DND-41 (cell line): ENCODE results near the gene NFATC2IP.

Source experiments
- ATAC-seq: fragments of 200-7000 bp; cut with Tn5 transposase; 3 replicates; pipeline ENCODE4 v1.9.1; 2021; ENCODE audit warnings: low read depth; ENCODE audit not compliant: insufficient read depth
- DNase-seq: peaks from one replicate; pipeline ENCODE4 v3.0.0-alpha.2; 2020
- H2AFZ ChIP-seq: 2 replicates; pipeline ENCODE4 v1.6.0; 2012; ENCODE audit warnings: low read depth, low read length
- H3K27ac ChIP-seq: 2 replicates; pipeline ENCODE4 v1.5.1; 2012; ENCODE audit warnings: low read length, inconsistent platforms
- H3K27me3 ChIP-seq: fragments of 200-600 bp; sonication (generic); 2 replicates; pipeline ENCODE4 v1.6.0; 2012; ENCODE audit warnings: low read length, mild to moderate bottlenecking, inconsistent platforms; ENCODE audit not compliant: insufficient read depth, poor library complexity
- H3K36me3 ChIP-seq: 2 replicates; pipeline ENCODE4 v1.5.1; 2012; ENCODE audit warnings: low read length, inconsistent platforms; ENCODE audit not compliant: insufficient read depth
- H3K4me1 ChIP-seq: 2 replicates; pipeline ENCODE4 v1.5.1; 2012; ENCODE audit warnings: mild to moderate bottlenecking, low read length; ENCODE audit not compliant: insufficient read depth
- H3K4me2 ChIP-seq: 2 replicates; pipeline ENCODE4 v1.6.0; 2012; ENCODE audit warnings: mild to moderate bottlenecking, moderate library complexity, low read length, inconsistent platforms; ENCODE audit not compliant: insufficient read depth
- H3K4me3 ChIP-seq, 2 experiments: fragments of 200-600 bp in 1 of 2; shearing (Covaris generic) in 1 of 2; 2 replicates each; pipeline ENCODE4 v1.5.1; 2012 to 2016; ENCODE audit warnings: inconsistent platforms in 2 of 2, low read length in 2 of 2, mild to moderate bottlenecking in 2 of 2, low read depth in 1 of 2, moderate library complexity in 1 of 2
- H3K79me2 ChIP-seq: 2 replicates; pipeline ENCODE4 v1.6.0; 2012; ENCODE audit warnings: low read length, inconsistent platforms; ENCODE audit not compliant: insufficient read depth
- H3K9ac ChIP-seq: 2 replicates; pipeline ENCODE4 v1.6.0; 2012; ENCODE audit warnings: low read depth, mild to moderate bottlenecking, inconsistent platforms, low read length, moderate library complexity
- H3K9me3 ChIP-seq: 2 replicates; pipeline ENCODE4 v1.5.1; 2012; ENCODE audit warnings: low read length, moderate library complexity, mild to moderate bottlenecking, inconsistent platforms; ENCODE audit not compliant: insufficient read depth, severe bottlenecking
- H4K20me1 ChIP-seq: 2 replicates; pipeline ENCODE4 v1.6.0; 2012; ENCODE audit warnings: low read length; ENCODE audit not compliant: insufficient read depth
- CTCF ChIP-seq: IDR thresholded peaks from 2 replicates; pipeline ENCODE4 v1.5.1; 2012; ENCODE audit warnings: borderline replicate concordance, low read length, moderate library complexity, mild to moderate bottlenecking; ENCODE audit not compliant: poor library complexity, severe bottlenecking; ENCODE audit errors: extremely low read depth
- EZH2 ChIP-seq: IDR thresholded peaks from 3 replicates; pipeline ENCODE4 v1.6.1; 2012; ENCODE audit warnings: borderline replicate concordance, low read depth, mild to moderate bottlenecking, moderate library complexity, low read length, inconsistent platforms; ENCODE audit not compliant: severe bottlenecking

The NFATC2IP gene

GRCh38 chr16:29009050-29009837 lies 58.5 kb downstream of the NFATC2IP start:
- Histone ChIP-seq H3K4me3 (peak overlapping the region in 1 of 2 experiments; percentile 29; a peak in 1 of 4 replicates), H4K20me1 (no peaks in the 10 kb centered on the region), H3K36me3 (no peaks in the 10 kb centered on the region), H3K4me2 (peak overlapping the region; percentile 58), H3K27me3 (no peaks in the 10 kb centered on the region), H3K79me2 (no peaks in the 10 kb centered on the region), H3K9ac (peak overlapping the region; percentile 26), H3K9me3 (no peaks in the 10 kb centered on the region), H3K27ac (peak overlapping the region; percentile 70), H2AFZ (peak overlapping the region; percentile 62), H3K4me1 (peaks cover 23% of the 10 kb centered on the region)
- ATAC-seq (peak; percentile 80), DNase-seq (peak; percentile 83)
- no peak for TF ChIP-seq EZH2

DNA sequence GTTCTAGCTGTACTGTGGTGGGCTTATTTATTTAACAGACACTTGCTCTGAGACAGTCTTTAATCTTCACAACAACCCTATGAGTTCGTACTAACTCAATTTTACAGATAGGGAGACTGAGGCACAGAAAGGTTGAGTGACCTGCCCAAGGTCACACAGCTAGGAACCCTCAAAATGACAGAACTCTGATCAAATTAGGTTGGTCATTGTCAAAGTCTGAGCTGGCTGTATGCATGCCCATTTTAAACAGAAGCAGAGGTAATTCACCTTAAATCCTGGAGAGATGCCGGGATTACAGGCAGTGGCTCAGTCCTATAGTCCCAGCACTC lies 59.1 kb downstream of the NFATC2IP start:
- no peak for ATAC-seq
- TF ChIP-seq EZH2 (no peak), CTCF (no peak)
- peak overlapping the region; percentile 24 for H3K27ac ChIP-seq
- no peak for DNase-seq
- no peaks in the 10 kb centered on the region for H3K9me3 ChIP-seq
- no peaks in the 10 kb centered on the region for H3K79me2 ChIP-seq
- peaks cover 23% of the 10 kb centered on the region for H3K4me1 ChIP-seq
- no peaks in the 10 kb centered on the region for H3K27me3 ChIP-seq
- no peak overlapping the region for H3K4me3 ChIP-seq
- no peak overlapping the region for H2AFZ ChIP-seq
- H3K36me3 ChIP-seq: no peaks in the 10 kb centered on the region
- H3K9ac ChIP-seq: no peak overlapping the region
- H4K20me1 ChIP-seq: no peaks in the 10 kb centered on the region
- H3K4me2 ChIP-seq: no peak overlapping the region

DNA sequence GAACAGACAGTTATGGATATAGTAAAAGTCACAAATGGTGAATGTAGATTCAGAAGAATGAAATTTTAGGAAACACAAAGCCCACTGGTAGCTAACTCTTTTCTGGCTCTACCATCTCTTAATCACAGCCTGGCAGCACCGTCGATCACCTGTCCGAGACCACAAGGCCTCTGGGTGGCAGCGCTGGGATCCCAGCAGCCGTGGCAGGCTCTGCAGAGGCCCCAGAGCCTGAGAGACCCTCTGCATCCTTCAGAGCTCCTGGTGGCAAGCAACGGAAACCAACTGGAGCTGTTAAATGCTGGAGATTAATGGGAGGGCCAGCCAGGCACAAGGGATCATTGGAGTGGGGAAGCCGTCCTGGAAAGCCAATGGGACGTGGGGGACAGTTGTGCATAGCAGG lies 60.4 kb downstream of the NFATC2IP start:
- Histone ChIP-seq H3K4me2 (no peak overlapping the region), H3K4me1 (peaks cover 23% of the 10 kb centered on the region), H3K27me3 (no peaks in the 10 kb centered on the region), H2AFZ (no peak overlapping the region), H3K4me3 (no peak overlapping the region), H3K9me3 (no peaks in the 10 kb centered on the region), H3K9ac (no peak overlapping the region), H3K27ac (no peak overlapping the region), H3K79me2 (no peaks in the 10 kb centered on the region), H3K36me3 (no peaks in the 10 kb centered on the region), H4K20me1 (no peaks in the 10 kb centered on the region)
- DNase-seq (peak; percentile 51), ATAC-seq (0 out of 3 replicates have a peak, but pooled peaks have one; percentile 29)
- TF ChIP-seq CTCF (peak; percentile 54), EZH2 (no peak)

DNA sequence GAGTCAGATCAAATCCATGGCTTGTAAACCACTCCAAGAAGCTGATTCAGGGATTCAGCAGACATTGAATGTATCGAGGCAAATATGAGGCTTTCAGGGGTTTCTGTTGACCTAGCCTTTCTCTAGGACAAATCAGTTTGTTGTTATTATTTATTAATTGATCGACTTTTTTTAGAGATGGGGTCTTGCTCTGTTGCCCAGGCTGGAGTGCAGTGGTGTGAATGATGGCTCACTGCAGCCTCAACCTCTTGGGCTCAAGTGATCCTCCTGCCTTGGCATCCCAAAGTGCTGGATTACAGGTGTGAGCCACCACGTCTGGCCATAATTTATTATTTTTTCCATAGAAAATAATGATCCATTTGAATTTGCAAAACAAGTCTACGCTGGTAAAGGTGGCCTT lies 61.1 kb downstream of the NFATC2IP start:
- Histone ChIP-seq H3K27ac (no peak overlapping the region), H3K4me1 (peaks cover 23% of the 10 kb centered on the region), H3K27me3 (no peaks in the 10 kb centered on the region), H3K9ac (no peak overlapping the region), H2AFZ (no peak overlapping the region), H3K79me2 (no peaks in the 10 kb centered on the region), H3K36me3 (no peaks in the 10 kb centered on the region), H3K4me2 (no peak overlapping the region), H4K20me1 (no peaks in the 10 kb centered on the region), H3K4me3 (no peak overlapping the region), H3K9me3 (no peaks in the 10 kb centered on the region)
- ATAC-seq (no peak), DNase-seq (no peak)
- TF ChIP-seq EZH2: no peak
- TF ChIP-seq CTCF: no peak
